Immature natural killer cell (primary cell): ENCODE data around the gene TMEM170A. TPM values are rescaled to one million over a fixed set of nuclear protein-coding genes. Genes with fewer than 3 reads are reported as not detected.

Experiments
- DNase-seq, 3 donors: peaks; one replicate each; pipeline ENCODE4 v3.0.0; 2022; ENCODE audit warnings: mixed read lengths in 1 of 3
- H3K27ac Mint-ChIP-seq, 6 donors: one replicate each; pipeline ENCODE4 v1.8.0; 2020; ENCODE audit warnings: mixed read lengths in 6 of 6, mild to moderate bottlenecking in 5 of 6, inconsistent platforms in 4 of 6, moderate library complexity in 3 of 6
- H3K27me3 Mint-ChIP-seq, 3 donors: one replicate each; pipeline ENCODE4 v1.8.0; 2020 to 2021; ENCODE audit warnings: low read depth in 3 of 3, mild to moderate bottlenecking in 3 of 3, mixed read lengths in 3 of 3, moderate library complexity in 3 of 3, inconsistent platforms in 1 of 3
- H3K36me3 Mint-ChIP-seq, 3 donors: one replicate each; pipeline ENCODE4 v1.8.0; 2020; ENCODE audit warnings: mixed read lengths in 3 of 3, inconsistent platforms in 2 of 3, mild to moderate bottlenecking in 2 of 3
- H3K4me1 Mint-ChIP-seq, 2 donors: one replicate each; pipeline ENCODE4 v1.8.0; 2020; ENCODE audit warnings: inconsistent platforms in 2 of 2, mild to moderate bottlenecking in 2 of 2, mixed read lengths in 2 of 2, moderate library complexity in 1 of 2
- H3K4me3 Mint-ChIP-seq, 5 donors: one replicate each; pipeline ENCODE4 v1.8.0; 2020; ENCODE audit warnings: mild to moderate bottlenecking in 5 of 5, mixed read lengths in 5 of 5, inconsistent platforms in 3 of 5, moderate library complexity in 3 of 5
- H3K9me3 Mint-ChIP-seq, 6 donors: one replicate each; pipeline ENCODE4 v1.8.0; 2020; ENCODE audit warnings: mild to moderate bottlenecking in 6 of 6, mixed read lengths in 6 of 6, inconsistent platforms in 4 of 6, moderate library complexity in 3 of 6
- polyA plus RNA-seq, 3 donors: library from polyadenylated mRNA; unstranded; fragments of 300-500 nt; fragmentation: Illumina TruSeq; gene quantifications; one replicate each; pipeline ENCODE4 v1.2.3, GENCODE V29; 2021

TMEM170A gene
- polyA plus RNA-seq, 3 donors from 2014 or later = 20.0 to 29.5 (median 29.2) TPM

GRCh38 chr16:75421820-75422126 is 42.7 kb downstream of the TMEM170A start:
- H3K27me3 Mint-ChIP-seq = no peaks in the 10 kb centered on the region
- H3K4me1 Mint-ChIP-seq = peaks cover 17 to 29% of the 10 kb centered on the region in 2 donors
- no peaks in the 10 kb centered on the region for H3K36me3 Mint-ChIP-seq
- DNase-seq = no peak
- peak overlapping the region in 5 of 6 donors; percentile 0 to 79 (median 13) for H3K27ac Mint-ChIP-seq
- no peak overlapping the region for H3K4me3 Mint-ChIP-seq
- no peaks in the 10 kb centered on the region for H3K9me3 Mint-ChIP-seq

- no peaks in the 10 kb centered on the region for H3K36me3 Mint-ChIP-seq
- H3K4me3 Mint-ChIP-seq = peak overlapping the region in 1 of 5 donors; percentile 56
- peak overlapping the region; percentile 0 to 79 (median 39) for H3K27ac Mint-ChIP-seq
- peaks cover 17 to 29% of the 10 kb centered on the region in 2 donors for H3K4me1 Mint-ChIP-seq
- no peak for DNase-seq
- no peaks in the 10 kb centered on the region for H3K9me3 Mint-ChIP-seq
- H3K27me3 Mint-ChIP-seq = no peaks in the 10 kb centered on the region
These were observed 43.3 kb downstream of the TMEM170A start for GRCh38 chr16:75420987-75421819.

- DNase-seq = no peak
- H3K4me1 Mint-ChIP-seq = peaks cover 19 to 44% of the 10 kb centered on the region in 2 donors
- H3K9me3 Mint-ChIP-seq = no peaks in the 10 kb centered on the region
- no peak overlapping the region for H3K4me3 Mint-ChIP-seq
- peaks cover 0 to 4% (median 4%) of the 10 kb centered on the region in 3 donors for H3K36me3 Mint-ChIP-seq
- H3K27me3 Mint-ChIP-seq = no peaks in the 10 kb centered on the region
- no peak overlapping the region for H3K27ac Mint-ChIP-seq
These were observed 47.5 kb downstream of the TMEM170A start for GRCh38 chr16:75416904-75417565.

- Mint-ChIP-seq H3K36me3 (peaks cover 0 to 4% (median 4%) of the 10 kb centered on the region in 3 donors), H3K4me1 (peaks cover 8 to 27% of the 10 kb centered on the region in 2 donors), H3K27ac (no peak overlapping the region), H3K27me3 (no peaks in the 10 kb centered on the region), H3K4me3 (no peak overlapping the region), H3K9me3 (no peaks in the 10 kb centered on the region)
- no peak for DNase-seq
These were observed 49.2 kb downstream of the TMEM170A start for GRCh38 chr16:75415169-75415905.

- Mint-ChIP-seq H3K36me3 (peaks cover 3 to 9% (median 8%) of the 10 kb centered on the region in 3 donors), H3K9me3 (no peaks in the 10 kb centered on the region), H3K4me1 (peaks cover 6 to 23% of the 10 kb centered on the region in 2 donors), H3K27ac (peak overlapping the region in 1 of 6 donors; percentile 59), H3K27me3 (no peaks in the 10 kb centered on the region), H3K4me3 (no peak overlapping the region)
- DNase-seq = no peak
These were observed 50.5 kb downstream of the TMEM170A start for GRCh38 chr16:75413951-75414350.

- Mint-ChIP-seq H3K9me3 (no peaks in the 10 kb centered on the region), H3K27me3 (no peaks in the 10 kb centered on the region), H3K36me3 (peaks cover 5 to 18% (median 15%) of the 10 kb centered on the region in 3 donors), H3K27ac (no peak overlapping the region), H3K4me1 (peaks cover 0 to 5% of the 10 kb centered on the region in 2 donors), H3K4me3 (no peak overlapping the region)
- DNase-seq = no peak
These were observed 57.5 kb downstream of the TMEM170A start for GRCh38 chr16:75406943-75407342.

GRCh38 chr16:75402821-75403475 is 61.5 kb downstream of the TMEM170A start:
- peaks cover 0 to 14% (median 12%) of the 10 kb centered on the region in 3 donors for H3K36me3 Mint-ChIP-seq
- peaks cover 0 to 5% of the 10 kb centered on the region in 2 donors for H3K4me1 Mint-ChIP-seq
- H3K27ac Mint-ChIP-seq = no peak overlapping the region
- H3K27me3 Mint-ChIP-seq = peaks cover 0 to 1% (median 0%) of the 10 kb centered on the region in 3 donors
- H3K4me3 Mint-ChIP-seq = no peak overlapping the region
- peak in 2 of 3 donors; percentile 6 to 22 for DNase-seq
- H3K9me3 Mint-ChIP-seq = no peaks in the 10 kb centered on the region

GRCh38 chr16:75402159-75402820 is 62.2 kb downstream of the TMEM170A start:
- Mint-ChIP-seq H3K27ac (no peak overlapping the region), H3K4me3 (no peak overlapping the region), H3K4me1 (peaks cover 0 to 5% of the 10 kb centered on the region in 2 donors), H3K9me3 (no peaks in the 10 kb centered on the region), H3K27me3 (peaks cover 0 to 1% (median 0%) of the 10 kb centered on the region in 3 donors), H3K36me3 (peaks cover 0 to 9% (median 8%) of the 10 kb centered on the region in 3 donors)
- no peak for DNase-seq

- Mint-ChIP-seq H3K36me3 (peaks cover 0 to 9% (median 4%) of the 10 kb centered on the region in 3 donors), H3K4me1 (peaks cover 0 to 5% of the 10 kb centered on the region in 2 donors), H3K4me3 (no peak overlapping the region), H3K27me3 (peaks cover 0 to 1% (median 0%) of the 10 kb centered on the region in 3 donors), H3K27ac (no peak overlapping the region), H3K9me3 (no peaks in the 10 kb centered on the region)
- DNase-seq = no peak
These were observed 62.8 kb downstream of the TMEM170A start for GRCh38 chr16:75401691-75402090.

GRCh38 chr16:75398333-75398732 is 66.2 kb downstream of the TMEM170A start:
- DNase-seq = no peak
- H3K27me3 Mint-ChIP-seq = peaks cover 0 to 4% (median 0%) of the 10 kb centered on the region in 3 donors
- H3K27ac Mint-ChIP-seq = no peak overlapping the region
- H3K36me3 Mint-ChIP-seq = peaks cover 9 to 16% (median 15%) of the 10 kb centered on the region in 3 donors
- H3K4me1 Mint-ChIP-seq = peaks cover 0 to 5% of the 10 kb centered on the region in 2 donors
- no peaks in the 10 kb centered on the region for H3K9me3 Mint-ChIP-seq
- H3K4me3 Mint-ChIP-seq = no peak overlapping the region

GRCh38 chr16:75394941-75395340 is 69.5 kb downstream of the TMEM170A start:
- H3K4me3 Mint-ChIP-seq = no peak overlapping the region
- no peaks in the 10 kb centered on the region for H3K9me3 Mint-ChIP-seq
- no peaks in the 10 kb centered on the region for H3K4me1 Mint-ChIP-seq
- DNase-seq = no peak
- H3K27ac Mint-ChIP-seq = no peak overlapping the region
- H3K36me3 Mint-ChIP-seq = peaks cover 23 to 37% (median 28%) of the 10 kb centered on the region in 3 donors
- peaks cover 0 to 4% (median 0%) of the 10 kb centered on the region in 3 donors for H3K27me3 Mint-ChIP-seq
